GM21723 (cell line): Measurements from ENCODE around the gene OBSCN.

Experiments
- ATAC-seq: cut with Tn5 transposase; IDR thresholded peaks from one replicate; pipeline ENCODE4 v1.9.1; 2021; ENCODE audit warnings: mild to moderate bottlenecking, moderate library complexity; ENCODE audit not compliant: unreplicated experiment

OBSCN gene

DNA sequence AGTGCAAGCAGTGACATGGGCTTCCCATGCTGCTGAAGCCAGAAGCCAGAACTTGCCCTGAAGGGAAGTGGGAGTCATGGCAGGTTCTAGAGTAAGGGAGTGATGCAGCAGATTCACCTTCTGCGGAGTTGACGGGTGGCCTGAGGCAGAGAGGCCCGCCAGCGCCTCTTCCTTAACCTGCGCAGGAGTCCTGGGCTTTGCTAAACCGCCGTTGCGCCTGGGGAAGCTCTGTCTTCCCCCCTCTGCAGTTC, 67.3 kb downstream of the OBSCN start:
- ATAC-seq = no peak

DNA sequence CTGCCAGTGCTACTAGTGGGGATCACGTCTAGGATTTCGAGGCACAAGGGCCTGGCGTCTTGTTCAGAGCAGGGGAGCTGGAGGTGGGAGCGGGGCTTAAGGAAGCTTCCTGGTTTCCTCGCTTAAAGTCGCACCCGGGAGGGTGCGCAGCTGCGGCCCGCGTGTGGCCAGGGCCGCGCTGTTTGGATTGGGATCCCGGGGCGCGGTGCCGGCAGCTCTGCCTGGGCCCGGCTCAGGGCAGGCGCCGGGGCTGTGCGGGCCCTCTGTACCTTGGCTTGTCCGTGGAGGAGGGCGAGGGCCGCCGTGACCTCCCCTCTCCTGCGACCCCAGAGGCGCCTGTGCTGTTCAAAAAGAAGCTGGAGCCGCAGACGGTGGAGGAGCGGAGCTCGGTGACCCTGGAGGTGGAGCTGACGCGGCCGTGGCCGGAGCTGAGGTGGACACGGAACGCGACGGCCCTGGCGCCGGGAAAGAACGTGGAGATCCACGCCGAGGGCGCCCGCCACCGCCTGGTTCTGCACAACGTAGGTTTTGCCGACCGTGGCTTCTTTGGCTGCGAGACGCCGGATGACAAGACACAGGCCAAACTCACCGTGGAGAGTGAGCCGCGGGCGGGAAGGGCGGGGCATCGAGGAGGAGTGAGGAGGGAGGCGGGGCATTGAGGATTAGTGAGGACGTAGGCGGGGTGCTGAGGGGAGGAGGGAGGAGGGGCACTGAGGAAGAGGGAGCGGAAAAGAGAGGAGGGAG, 67.8 kb downstream of the OBSCN start:
- ATAC-seq = peak; percentile 71

DNA sequence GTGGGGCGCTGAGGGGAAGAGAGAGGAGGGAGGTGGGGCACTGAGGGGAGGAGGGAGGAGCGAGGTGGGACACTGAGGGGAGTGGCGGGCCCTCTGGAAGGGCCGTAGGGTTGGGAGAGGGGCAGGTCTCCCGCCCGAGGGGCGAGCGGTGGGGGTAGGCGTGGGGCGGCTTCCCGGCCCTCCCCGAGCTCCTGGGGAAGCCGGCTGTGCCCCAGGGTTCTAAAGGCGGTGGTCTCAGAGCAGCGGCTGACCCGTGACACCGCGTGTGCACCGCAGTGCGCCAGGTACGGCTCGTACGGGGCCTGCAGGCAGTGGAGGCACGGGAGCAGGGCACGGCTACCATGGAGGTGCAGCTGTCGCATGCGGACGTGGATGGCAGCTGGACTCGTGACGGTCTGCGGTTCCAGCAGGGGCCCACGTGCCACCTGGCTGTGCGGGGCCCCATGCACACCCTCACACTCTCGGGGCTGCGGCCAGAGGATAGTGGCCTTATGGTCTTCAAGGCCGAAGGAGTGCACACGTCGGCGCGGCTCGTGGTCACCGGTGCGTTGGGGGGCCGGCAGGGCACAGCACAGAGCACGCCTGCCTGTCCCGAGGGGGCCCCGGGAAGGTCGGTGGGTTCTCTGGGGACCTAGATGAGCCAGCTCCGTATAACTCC, 68.5 kb downstream of the OBSCN start:
- peak; percentile 4 for ATAC-seq

DNA sequence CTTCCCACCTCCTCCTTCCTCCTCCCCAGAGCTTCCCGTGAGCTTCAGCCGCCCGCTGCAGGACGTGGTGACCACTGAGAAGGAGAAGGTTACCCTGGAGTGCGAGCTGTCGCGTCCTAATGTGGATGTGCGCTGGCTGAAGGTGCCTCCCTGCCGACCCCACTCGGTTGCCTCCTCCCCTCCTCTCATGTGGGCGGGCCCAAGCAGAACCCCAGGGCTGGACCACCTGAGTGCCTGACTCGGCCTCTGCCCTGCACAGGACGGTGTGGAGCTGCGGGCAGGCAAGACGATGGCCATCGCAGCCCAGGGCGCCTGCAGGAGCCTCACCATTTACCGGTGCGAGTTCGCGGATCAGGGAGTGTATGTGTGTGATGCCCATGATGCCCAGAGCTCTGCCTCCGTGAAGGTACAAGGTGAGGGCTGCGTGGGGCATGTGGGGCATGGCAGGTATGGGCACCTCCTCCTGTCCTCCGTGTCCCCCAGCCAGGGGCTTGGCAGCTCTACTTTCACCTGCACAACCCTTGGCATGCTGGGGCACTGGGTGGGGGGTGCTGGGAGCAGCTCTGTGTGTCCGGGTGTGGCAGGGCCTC, 69.2 kb downstream of the OBSCN start:
- ATAC-seq = no peak

DNA sequence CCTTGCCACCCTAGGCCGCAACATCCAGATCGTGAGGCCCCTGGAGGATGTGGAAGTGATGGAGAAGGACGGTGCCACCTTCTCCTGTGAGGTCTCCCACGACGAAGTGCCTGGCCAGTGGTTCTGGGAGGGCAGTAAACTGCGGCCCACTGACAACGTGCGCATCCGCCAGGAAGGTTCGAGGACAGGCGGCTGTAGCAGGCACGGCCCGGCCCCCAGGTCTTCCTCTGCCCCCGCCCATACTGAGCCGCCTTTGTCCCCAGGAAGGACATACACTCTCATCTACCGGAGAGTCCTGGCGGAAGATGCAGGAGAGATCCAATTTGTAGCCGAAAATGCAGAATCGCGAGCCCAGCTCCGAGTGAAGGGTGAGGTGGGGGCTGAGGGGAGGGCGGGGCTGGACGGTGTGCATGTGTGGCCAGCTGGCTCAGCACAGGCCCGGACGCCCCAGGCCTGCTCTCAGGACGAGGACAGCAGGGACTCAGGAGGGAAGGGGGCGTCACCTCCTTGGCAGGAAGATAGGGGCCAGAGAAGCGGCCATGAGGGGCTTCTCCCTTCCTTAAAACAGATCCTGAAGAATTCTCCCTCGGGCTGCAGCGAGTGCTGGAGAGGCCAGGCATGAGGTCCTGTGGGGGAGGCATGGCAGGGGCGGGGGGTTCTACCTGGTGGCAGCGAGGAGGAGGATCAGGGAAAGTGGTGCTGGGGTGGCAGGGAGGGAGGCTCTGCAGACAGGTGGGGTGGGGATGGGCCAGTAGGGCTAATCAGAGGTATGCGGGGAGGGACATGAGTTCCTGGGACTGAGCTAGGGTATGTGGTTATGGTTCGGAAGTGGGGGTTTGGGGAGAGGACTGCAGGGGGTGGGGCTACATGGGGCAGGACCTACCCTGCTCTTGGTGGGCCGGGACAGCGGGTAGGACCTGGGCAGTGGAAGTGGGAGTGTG, 69.9 kb downstream of the OBSCN start:
- no peak for ATAC-seq

DNA sequence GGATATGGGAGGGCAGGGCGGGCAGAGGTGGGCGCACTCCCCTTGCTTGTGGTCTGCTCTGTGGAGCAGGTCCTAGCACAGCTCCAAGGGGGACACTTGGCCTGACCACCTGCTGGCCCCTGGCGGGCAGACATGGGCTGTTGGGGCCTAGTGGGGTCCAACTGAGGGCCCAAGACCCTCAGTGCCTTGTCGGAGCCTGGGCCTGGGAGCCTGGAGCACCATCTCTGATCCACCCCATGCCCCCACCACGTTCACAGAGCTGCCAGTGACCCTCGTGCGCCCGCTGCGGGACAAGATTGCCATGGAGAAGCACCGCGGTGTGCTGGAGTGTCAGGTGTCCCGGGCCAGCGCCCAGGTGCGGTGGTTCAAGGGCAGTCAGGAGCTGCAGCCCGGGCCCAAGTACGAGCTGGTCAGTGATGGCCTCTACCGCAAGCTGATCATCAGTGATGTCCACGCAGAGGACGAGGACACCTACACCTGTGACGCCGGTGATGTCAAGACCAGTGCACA, 70.6 kb downstream of the OBSCN start:
- no peak for ATAC-seq

DNA sequence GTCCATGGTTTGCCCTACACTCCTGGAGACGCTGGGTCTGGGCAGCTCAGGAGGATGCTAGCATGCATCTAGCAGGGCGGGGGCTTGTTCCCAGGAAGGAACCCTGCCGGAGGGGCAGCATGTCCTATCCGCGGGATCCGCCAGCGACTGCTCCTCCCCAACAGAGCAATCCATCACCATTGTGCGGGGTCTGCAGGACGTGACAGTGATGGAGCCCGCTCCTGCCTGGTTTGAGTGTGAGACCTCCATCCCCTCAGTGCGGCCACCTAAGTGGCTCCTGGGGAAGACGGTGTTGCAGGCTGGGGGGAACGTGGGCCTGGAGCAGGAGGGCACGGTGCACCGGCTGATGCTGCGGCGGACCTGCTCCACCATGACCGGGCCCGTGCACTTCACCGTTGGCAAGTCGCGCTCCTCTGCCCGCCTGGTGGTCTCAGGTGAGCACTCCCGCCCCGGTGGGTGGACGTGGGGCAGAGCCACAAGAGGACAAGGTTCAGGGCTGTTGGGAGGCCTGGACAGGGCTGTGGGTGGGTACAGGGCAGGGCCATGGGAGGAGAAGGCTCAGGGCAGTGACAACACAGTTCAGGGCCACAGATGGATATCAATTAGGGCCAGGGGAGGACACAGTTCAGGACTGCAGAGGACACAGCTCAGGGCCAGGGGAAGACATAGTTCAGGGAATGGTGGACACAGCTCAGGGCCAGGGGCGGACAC, 71.3 kb downstream of the OBSCN start:
- ATAC-seq = no peak

DNA sequence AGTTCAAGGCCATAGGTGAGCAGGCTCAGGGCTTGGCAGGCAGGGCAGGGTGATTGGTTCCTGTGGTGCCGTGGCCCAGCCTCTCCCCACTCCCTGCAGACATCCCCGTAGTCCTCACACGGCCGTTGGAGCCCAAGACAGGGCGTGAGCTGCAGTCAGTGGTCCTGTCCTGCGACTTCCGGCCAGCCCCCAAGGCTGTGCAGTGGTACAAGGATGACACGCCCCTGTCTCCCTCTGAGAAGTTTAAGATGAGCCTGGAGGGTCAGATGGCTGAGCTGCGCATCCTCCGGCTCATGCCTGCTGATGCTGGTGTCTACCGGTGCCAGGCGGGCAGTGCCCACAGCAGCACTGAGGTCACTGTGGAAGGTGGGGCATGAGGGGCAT, 71.9 kb downstream of the OBSCN start:
- no peak for ATAC-seq

DNA sequence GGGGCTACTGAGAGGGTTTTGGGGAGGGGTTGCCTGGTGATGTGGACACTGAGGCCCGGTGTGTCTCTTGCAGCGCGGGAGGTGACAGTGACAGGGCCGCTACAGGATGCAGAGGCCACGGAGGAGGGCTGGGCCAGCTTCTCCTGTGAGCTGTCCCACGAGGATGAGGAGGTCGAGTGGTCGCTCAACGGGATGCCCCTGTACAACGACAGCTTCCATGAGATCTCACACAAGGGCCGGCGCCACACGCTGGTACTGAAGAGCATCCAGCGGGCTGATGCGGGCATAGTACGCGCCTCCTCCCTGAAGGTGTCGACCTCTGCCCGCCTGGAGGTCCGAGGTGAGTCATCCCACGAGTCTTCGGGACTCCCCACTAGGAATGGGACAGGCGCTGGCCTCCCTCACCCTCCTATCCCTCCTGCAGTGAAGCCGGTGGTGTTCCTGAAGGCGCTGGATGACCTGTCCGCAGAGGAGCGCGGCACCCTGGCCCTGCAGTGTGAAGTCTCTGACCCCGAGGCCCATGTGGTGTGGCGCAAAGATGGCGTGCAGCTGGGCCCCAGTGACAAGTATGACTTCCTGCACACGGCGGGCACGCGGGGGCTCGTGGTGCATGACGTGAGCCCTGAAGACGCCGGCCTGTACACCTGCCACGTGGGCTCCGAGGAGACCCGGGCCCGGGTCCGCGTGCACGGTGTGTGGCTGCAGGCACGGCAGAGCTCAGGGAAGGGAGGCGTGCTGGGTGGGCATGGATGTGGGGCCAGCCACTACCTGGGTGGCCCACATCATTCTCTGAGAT, 72.5 kb downstream of the OBSCN start:
- ATAC-seq = no peak

DNA sequence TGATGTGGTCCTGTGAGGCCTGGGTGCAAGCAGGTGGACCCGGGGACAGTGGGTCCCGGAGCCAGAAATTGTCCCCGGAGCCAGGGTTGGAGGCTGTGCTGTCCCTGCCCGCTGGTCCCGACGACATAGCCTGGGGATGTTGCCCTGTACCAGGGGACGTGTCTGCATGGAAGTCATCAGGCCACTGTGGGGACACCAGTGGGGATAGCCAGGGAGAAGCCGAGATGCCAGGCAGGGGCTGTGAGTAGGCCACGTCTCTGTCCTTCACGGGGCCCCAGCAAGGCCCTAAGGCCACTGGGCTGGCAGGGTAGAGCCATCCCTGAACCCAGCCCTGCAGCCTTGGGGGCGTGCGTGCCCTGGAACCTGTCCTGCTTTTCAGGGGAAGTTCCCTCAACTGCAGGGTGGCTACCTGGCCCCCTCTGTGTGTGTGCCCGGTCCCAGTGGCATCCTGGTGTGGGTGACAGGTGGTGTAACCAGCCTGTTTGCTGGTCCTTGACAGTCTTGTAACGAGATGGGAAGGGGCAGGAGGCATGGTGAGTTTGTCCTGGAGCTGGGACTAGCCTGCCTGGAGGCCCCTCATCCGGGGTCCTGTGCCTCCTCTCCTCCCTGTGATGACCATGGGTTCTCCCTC, 73.2 kb downstream of the OBSCN start:
- ATAC-seq = no peak

DNA sequence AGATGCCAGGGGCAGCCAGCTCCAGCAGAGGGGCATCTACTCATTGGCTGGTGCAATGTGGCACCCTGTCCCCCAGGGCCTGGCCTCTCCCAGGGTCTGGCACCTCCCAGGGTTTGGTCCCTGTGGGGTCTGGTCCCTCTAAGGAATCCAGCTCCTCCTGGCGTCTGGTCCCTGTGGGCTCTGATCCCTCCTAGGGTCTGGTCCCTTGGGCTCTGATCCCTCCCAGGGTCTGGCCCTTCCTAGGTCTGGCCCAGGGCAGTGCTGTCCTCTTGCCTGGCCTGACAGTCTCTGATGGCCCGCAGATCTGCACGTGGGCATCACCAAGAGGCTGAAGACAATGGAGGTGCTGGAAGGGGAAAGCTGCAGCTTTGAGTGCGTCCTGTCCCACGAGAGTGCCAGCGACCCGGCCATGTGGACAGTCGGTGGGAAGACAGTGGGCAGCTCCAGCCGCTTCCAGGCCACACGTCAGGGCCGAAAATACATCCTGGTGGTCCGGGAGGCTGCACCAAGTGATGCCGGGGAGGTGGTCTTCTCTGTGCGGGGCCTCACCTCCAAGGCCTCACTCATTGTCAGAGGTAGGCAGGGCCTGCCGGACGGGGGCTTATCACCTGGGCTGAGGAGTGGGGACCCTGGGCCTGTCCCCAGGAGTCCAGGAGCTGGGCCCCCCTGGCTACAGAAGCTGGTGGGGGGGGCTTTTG, 73.9 kb downstream of the OBSCN start:
- ATAC-seq = no peak

DNA sequence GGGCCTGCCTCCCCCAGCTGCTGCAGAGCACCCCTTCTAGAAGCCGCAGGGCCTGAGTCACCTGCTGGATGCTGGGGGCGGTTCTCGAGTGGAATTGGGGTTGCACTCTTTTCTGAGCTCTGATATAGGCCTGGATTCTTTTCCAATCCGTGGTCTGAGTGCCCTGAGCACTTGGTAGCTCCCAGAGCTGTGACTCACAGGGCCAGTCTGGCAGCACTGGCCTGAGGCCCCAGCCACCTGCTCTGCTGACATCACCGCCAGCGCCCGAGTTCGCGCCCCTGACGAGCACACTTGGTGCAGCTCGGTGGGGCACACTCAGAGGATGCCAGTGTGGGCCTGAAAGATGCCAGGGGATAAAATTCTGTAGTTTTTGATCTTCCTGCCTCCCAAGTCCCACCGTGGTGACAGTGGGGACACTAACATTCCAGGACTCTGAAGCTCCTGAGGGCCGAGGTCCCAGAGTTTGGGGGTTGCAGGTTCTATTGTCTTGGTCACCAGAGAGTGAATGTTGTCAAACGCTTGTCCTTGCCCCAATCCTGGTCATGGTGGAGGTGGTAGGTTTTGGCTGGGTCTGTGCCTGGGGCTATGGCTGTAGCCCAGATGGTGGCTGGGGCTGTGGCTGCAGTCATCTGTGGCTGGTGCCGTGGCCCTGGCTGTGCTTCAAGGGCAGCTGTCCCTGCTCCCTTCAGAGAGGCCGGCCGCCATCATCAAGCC, 74.6 kb downstream of the OBSCN start:
- no peak for ATAC-seq

DNA sequence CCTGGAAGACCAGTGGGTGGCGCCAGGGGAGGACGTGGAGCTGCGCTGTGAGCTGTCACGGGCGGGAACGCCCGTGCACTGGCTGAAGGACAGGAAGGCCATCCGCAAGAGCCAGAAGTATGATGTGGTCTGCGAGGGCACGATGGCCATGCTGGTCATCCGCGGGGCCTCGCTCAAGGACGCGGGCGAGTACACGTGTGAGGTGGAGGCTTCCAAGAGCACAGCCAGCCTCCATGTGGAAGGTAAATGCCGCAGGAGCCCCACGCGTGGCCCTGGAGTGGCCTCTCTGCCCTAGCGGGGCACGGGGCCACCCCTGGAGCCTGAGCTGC, 75.2 kb downstream of the OBSCN start:
- no peak for ATAC-seq

DNA sequence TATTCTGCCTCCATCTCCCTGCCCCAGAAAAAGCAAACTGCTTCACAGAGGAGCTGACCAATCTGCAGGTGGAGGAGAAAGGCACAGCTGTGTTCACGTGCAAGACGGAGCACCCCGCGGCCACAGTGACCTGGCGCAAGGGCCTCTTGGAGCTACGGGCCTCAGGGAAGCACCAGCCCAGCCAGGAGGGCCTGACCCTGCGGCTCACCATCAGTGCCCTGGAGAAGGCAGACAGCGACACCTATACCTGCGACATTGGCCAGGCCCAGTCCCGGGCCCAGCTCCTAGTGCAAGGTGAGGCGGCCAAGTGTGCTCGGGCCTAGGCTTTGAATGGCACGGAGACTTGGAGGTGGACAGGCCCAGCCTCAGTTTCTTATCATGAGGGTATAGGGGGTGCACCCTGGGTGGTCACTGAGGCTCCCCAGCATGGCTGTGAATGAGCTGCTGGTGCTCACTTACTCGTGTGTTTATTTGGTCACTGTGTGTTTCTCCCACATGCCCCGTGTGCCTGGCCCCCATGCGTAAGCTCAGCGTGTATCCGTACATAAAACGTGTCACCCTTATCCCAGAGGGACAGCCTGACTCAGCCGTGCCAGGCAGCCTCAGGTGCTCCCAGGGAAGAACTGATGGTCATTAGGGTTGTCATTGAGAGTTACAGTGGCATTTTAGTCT, 75.8 kb downstream of the OBSCN start:
- no peak for ATAC-seq

DNA sequence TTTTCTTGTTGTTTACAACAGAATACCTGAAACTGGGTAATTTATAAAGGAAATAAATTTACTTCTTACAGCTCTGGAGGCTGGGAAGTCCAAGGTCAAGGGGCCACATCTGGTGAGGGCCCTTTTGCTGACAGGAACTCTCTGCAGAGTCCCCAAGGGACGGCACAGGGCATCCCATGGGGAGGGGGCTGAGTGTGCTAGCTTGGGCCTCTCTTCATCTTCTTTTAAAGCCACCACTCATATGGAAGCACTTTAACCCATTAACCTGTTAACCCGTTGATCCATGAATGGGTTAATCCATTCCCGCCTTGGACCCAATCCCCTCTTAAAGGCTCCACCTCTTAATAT, 76.3 kb downstream of the OBSCN start:
- ATAC-seq = no peak

DNA sequence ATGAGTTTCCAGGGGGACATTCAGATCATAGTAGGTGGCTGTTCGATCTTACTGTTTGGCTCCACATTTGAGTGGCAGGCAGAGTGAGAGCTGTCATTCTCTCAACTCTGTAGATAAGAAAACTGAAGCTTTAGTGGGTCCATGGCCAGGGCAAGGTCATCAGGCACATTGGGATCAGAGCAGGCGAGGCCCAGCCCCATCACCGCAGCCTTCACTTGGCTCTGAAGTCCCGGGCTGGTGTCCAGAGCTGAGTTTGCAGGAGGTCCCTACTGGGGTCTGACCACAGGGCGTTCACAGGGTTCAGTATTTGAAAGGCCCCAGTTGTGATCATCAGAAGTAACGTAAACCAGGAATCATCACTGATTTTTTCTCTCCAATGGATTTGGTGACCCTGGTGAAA, 76.7 kb downstream of the OBSCN start:
- no peak for ATAC-seq

DNA sequence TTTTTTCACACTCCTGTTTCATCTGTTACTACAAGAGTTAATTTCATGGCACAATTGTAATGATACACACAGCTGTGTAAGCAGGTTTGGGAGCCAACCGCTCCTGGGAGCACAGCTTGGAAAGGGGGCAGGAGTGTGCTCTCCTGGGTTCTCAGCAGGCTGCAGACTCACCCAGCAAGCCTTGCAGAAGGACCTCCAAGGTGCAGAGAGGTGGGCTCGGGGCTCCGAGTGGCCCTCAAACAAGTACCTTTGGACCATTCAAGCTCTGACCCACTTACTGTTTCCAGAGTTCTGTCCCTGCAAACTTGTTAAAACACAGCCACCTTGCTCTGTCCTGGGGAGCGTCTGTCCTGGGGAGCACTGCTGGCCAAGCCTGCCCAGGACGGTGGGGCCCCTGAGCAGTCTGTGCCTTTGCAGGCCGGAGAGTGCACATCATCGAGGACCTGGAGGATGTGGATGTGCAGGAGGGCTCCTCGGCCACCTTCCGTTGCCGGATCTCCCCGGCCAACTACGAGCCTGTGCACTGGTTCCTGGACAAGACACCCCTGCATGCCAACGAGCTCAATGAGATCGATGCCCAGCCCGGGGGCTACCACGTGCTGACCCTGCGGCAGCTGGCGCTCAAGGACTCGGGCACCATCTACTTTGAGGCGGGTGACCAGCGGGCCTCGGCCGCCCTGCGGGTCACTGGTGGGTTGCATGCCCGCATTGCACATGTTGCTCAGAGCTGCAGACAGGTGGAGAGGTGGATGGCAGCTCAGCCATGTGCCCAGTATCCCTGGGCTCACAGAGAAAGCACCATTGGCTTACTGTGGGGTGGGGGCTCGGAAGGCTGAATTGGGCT, 78.0 kb downstream of the OBSCN start:
- ATAC-seq = no peak
